ENCODE measurements around the gene PLBD2. TPM values are rescaled to one million over a fixed set of nuclear protein-coding genes. Genes with fewer than 3 reads are reported as not detected.

Gene PLBD2
- total RNA-seq, 1 experiment from 2014 or later: 6.5 TPM

DNA sequence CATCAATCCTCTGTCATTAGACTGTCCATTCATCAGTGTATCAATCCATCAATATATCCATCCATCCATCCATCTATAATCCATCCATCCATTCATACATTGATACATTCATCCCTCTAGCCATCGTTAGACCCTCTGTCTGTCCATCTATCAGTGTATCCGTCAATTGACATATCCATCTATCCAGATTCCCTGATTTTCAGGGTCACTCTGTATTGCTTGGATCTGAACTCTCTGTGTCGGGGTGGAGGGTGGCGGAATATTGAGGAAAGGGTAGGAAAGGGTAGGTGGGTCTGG lies 80.9 kb downstream of the PLBD2 start:
- Histone ChIP-seq H3K27ac (ENCODE audit: low read length) (no peak overlapping the region), H4K20me1 (ENCODE audit: insufficient read depth, low read depth, low read length) (no peaks in the 10 kb centered on the region; the same call in 1 of the 2 replicates), H3K4me3 (ENCODE audit: low read length) (no peak overlapping the region), H2AFZ (ENCODE audit: low read length) (no peak overlapping the region), H3K9me2 (replicated peaks; ENCODE audit: insufficient read depth, low read length) (no peaks in the 10 kb centered on the region), H3K36me3 (ENCODE audit: insufficient read depth, low read length) (no peaks in the 10 kb centered on the region), H3K9ac (ENCODE audit: low read length) (no peak overlapping the region), H3K4me2 (ENCODE audit: low read depth, low read length, poor library complexity, severe bottlenecking) (no peak overlapping the region), H3K27me3 (ENCODE audit: low read length) (no peaks in the 10 kb centered on the region; the same call in 1 of the 2 replicates), H3K9me3 (ENCODE audit: low read length) (no peaks in the 10 kb centered on the region), H3K79me2 (ENCODE audit: low read length) (no peaks in the 10 kb centered on the region), H3K4me1 (ENCODE audit: low read length) (no peaks in the 10 kb centered on the region)
- DNase-seq: no peak

DNA sequence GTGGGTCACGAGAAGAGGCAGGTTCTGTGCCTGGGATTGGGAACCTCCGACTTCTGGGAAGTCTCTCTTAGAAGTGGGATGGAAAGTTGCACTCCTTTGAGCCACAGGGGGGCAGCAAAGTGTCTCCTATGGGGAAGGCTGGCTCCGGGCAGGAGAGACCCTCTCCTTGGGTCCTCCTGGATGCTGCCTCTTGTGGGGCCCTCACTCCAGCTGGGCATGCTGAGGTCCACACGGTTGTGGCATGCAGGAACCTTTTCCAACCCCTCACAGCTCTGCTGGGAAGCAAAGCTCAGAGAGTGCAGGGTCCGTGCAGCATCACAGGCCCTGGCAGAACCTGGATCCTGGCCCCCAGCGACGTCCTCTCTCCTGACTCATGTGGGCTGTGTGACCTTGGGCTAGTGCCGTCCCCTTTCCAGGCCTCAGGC lies 81.2 kb downstream of the PLBD2 start:
- no peaks in the 10 kb centered on the region for H3K9me2 ChIP-seq (replicated peaks; ENCODE audit: insufficient read depth, low read length)
- H3K36me3 ChIP-seq (ENCODE audit: insufficient read depth, low read length): no peaks in the 10 kb centered on the region
- DNase-seq: peak; percentile 65
- no peak overlapping the region for H3K9ac ChIP-seq (ENCODE audit: low read length)
- no peaks in the 10 kb centered on the region; the same call in 1 of the 2 replicates for H3K27me3 ChIP-seq (ENCODE audit: low read length)
- H3K9me3 ChIP-seq (ENCODE audit: low read length): no peaks in the 10 kb centered on the region
- H3K79me2 ChIP-seq (ENCODE audit: low read length): no peaks in the 10 kb centered on the region
- H2AFZ ChIP-seq (ENCODE audit: low read length): no peak overlapping the region
- H3K4me1 ChIP-seq (ENCODE audit: low read length): no peaks in the 10 kb centered on the region
- no peak overlapping the region for H3K27ac ChIP-seq (ENCODE audit: low read length)
- no peaks in the 10 kb centered on the region; the same call in 1 of the 2 replicates for H4K20me1 ChIP-seq (ENCODE audit: insufficient read depth, low read depth, low read length)
- H3K4me2 ChIP-seq (ENCODE audit: low read depth, low read length, poor library complexity, severe bottlenecking): no peak overlapping the region
- no peak overlapping the region for H3K4me3 ChIP-seq (ENCODE audit: low read length)

DNA sequence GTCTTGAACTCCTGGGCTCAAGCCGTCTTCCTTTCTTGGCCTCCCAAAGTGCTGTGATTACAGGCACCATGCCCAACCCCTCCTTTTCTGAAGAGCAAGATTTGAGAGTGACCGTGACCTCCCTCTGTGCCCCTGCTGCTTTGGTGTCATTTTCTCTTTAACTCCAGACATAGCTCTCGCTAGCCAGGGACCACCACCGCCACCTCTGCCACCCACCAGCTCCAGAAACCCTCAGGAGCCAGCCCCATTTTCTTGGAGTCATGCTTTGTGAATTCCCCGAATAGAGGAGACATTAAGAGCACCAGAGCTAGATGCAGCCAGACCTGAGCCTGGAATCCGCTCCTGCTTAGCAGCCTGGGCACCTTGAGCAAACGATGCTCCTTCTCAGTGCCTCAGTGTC lies 81.9 kb downstream of the PLBD2 start:
- no peak overlapping the region for H3K4me2 ChIP-seq (ENCODE audit: low read depth, low read length, poor library complexity, severe bottlenecking)
- H3K4me1 ChIP-seq (ENCODE audit: low read length): no peaks in the 10 kb centered on the region
- no peaks in the 10 kb centered on the region for H3K9me3 ChIP-seq (ENCODE audit: low read length)
- no peaks in the 10 kb centered on the region for H3K9me2 ChIP-seq (replicated peaks; ENCODE audit: insufficient read depth, low read length)
- no peaks in the 10 kb centered on the region for H3K79me2 ChIP-seq (ENCODE audit: low read length)
- DNase-seq: no peak
- no peaks in the 10 kb centered on the region for H3K36me3 ChIP-seq (ENCODE audit: insufficient read depth, low read length)
- H3K4me3 ChIP-seq (ENCODE audit: low read length): no peak overlapping the region
- H3K9ac ChIP-seq (ENCODE audit: low read length): no peak overlapping the region
- H3K27ac ChIP-seq (ENCODE audit: low read length): no peak overlapping the region
- H2AFZ ChIP-seq (ENCODE audit: low read length): no peak overlapping the region
- peaks cover 2% of the 10 kb centered on the region; the same call in 1 of the 2 replicates for H3K27me3 ChIP-seq (ENCODE audit: low read length)
- H4K20me1 ChIP-seq (ENCODE audit: insufficient read depth, low read depth, low read length): no peaks in the 10 kb centered on the region; the same call in 1 of the 2 replicates

Other genes with a start within 250 kb of the PLBD2 start
- gene RASAL1, start 222.8 kb upstream of the PLBD2 start, total RNA-seq (2014; rRNA removed; shearing (Covaris generic); ENCODE audit: low replicate concordance): 3.3 and 3.4 TPM in 2 replicates
- gene CFAP73, start 208.9 kb upstream of the PLBD2 start, total RNA-seq (2014; rRNA removed; shearing (Covaris generic); ENCODE audit: low replicate concordance): not detected in 2 replicates
- 28.2 and 81.5 TPM in 2 replicates for gene DDX54, start 173.1 kb upstream of the PLBD2 start, total RNA-seq (2014; rRNA removed; shearing (Covaris generic); ENCODE audit: low replicate concordance)
- 34.3 and 47.3 TPM in 2 replicates for gene RITA1, start 172.9 kb upstream of the PLBD2 start, total RNA-seq (2014; rRNA removed; shearing (Covaris generic); ENCODE audit: low replicate concordance)
- 43.9 and 46.4 TPM in 2 replicates for gene TPCN1, start 137.1 kb upstream of the PLBD2 start, total RNA-seq (2014; rRNA removed; shearing (Covaris generic); ENCODE audit: low replicate concordance)
- 5.9 and 9.0 TPM in 2 replicates for gene SLC8B1, start 23.5 kb upstream of the PLBD2 start, total RNA-seq (2014; rRNA removed; shearing (Covaris generic); ENCODE audit: low replicate concordance)
- gene SDS, start 45.3 kb downstream of the PLBD2 start, total RNA-seq (2014; rRNA removed; shearing (Covaris generic); ENCODE audit: low replicate concordance): not detected in 2 replicates
- not detected in 2 replicates for gene SDSL, start 63.8 kb downstream of the PLBD2 start, total RNA-seq (2014; rRNA removed; shearing (Covaris generic); ENCODE audit: low replicate concordance)
- not detected in 2 replicates for gene LHX5, start 113.3 kb downstream of the PLBD2 start, total RNA-seq (2014; rRNA removed; shearing (Covaris generic); ENCODE audit: low replicate concordance)

Measured in Karpas-422 (cell line).